H1 (cell line): ENCODE results near the gene MANSC4. TPM values are rescaled to one million over a fixed set of nuclear protein-coding genes. Genes with fewer than 3 reads are reported as not detected.
A peak's percentile ranks its signal among the peaks of the same experiment; 100 is the strongest.

Experiments used
- CTCF ChIA-PET: fragments of 300-600 bp; sonication (Branson Sonifier 250); formaldehyde crosslinking; loops from one replicate; lab custom pipeline; 2021; ENCODE audit not compliant: partially characterized antibody; lab: Charles Lee
- POLR2A ChIA-PET: fragments of 300-600 bp; sonication (Branson Sonifier 250); formaldehyde crosslinking; loops from one replicate; lab custom pipeline; 2021; ENCODE audit warnings: inconsistent platforms; ENCODE audit not compliant: partially characterized antibody; lab: Charles Lee
- DNase-seq, 2 experiments: peaks; one replicate each; pipeline versions ENCODE4 v3.0.0 to v3.0.0-alpha.2; 2010 to 2022; ENCODE audit warnings: low spot score in 2 of 2, low read depth in 1 of 2, mixed read lengths in 1 of 2
- FAIRE-seq: peaks from 2 replicates; lab custom pipeline; 2011; peaks lifted over from hg19 to GRCh38; lab: Jason Lieb, UNC
- H2AFZ ChIP-seq: 2 replicates; pipeline ENCODE4 v1.8.1; 2012; ENCODE audit warnings: low read length, inconsistent platforms
- H2AK5ac ChIP-seq: 2 replicates; pipeline ENCODE4 v1.6.1; 2013; ENCODE audit warnings: low read depth, low read length
- H2BK120ac ChIP-seq: replicated peaks from 2 replicates; pipeline ENCODE3; 2013; ENCODE audit warnings: low read depth, low read length, inconsistent platforms
- H2BK12ac ChIP-seq: 2 replicates; pipeline ENCODE4 v1.6.1; 2013; ENCODE audit warnings: low read depth, low read length
- H2BK15ac ChIP-seq: 2 replicates; pipeline ENCODE4 v1.6.1; 2013; ENCODE audit warnings: low read length
- H2BK20ac ChIP-seq: 2 replicates; pipeline ENCODE4 v1.6.1; 2013; ENCODE audit warnings: low read length
- H2BK5ac ChIP-seq: 2 replicates; pipeline ENCODE4 v1.6.1; 2013; ENCODE audit warnings: low read depth, low read length
- H3K14ac ChIP-seq: 2 replicates; pipeline ENCODE4 v1.6.1; 2013; ENCODE audit warnings: inconsistent platforms; ENCODE audit not compliant: insufficient read length
- H3K18ac ChIP-seq: 2 replicates; pipeline ENCODE4 v1.6.1; 2013; ENCODE audit warnings: low read length; ENCODE audit errors: extremely low read depth
- H3K23ac ChIP-seq: 2 replicates; pipeline ENCODE4 v1.6.1; 2013; ENCODE audit warnings: inconsistent platforms; ENCODE audit not compliant: insufficient read length
- H3K23me2 ChIP-seq: 2 replicates; pipeline ENCODE4 v1.6.1; 2013; ENCODE audit warnings: low read depth, low read length
- H3K27ac ChIP-seq: 2 replicates; pipeline ENCODE4 v1.6.1; 2011; ENCODE audit warnings: low read depth, low read length, inconsistent platforms
- H3K27me3 ChIP-seq, 4 experiments: replicated peaks in 1 of 4; 1 replicate in 1 of 4; 2 replicates in 3 of 4; pipeline versions ENCODE4 v1.6.1 to v1.8.1; 2011 to 2013; ENCODE audit warnings: low read length in 3 of 4, mild to moderate bottlenecking in 3 of 4, inconsistent platforms in 2 of 4, mixed read lengths in 2 of 4, moderate library complexity in 1 of 4; ENCODE audit not compliant: control insufficient read depth in 3 of 4, insufficient read depth in 3 of 4; ENCODE audit errors: extremely low read depth in 1 of 4
- H3K36me3 ChIP-seq, 4 experiments: 2 replicates each; pipeline versions ENCODE4 v1.6.1 to v1.8.1; 2011 to 2013; ENCODE audit warnings: mild to moderate bottlenecking in 4 of 4, low read length in 3 of 4, moderate library complexity in 2 of 4, control low read depth in 1 of 4, inconsistent platforms in 1 of 4; ENCODE audit not compliant: insufficient read depth in 4 of 4, control insufficient read depth in 2 of 4
- H3K4ac ChIP-seq: replicated peaks from 2 replicates; pipeline ENCODE3; 2013; ENCODE audit warnings: low read length, low read depth, mixed read lengths, inconsistent platforms; ENCODE audit not compliant: insufficient read length
- H3K4me1 ChIP-seq, 4 experiments: replicated peaks in 1 of 4; 1 replicate in 1 of 4; 2 replicates in 3 of 4; pipeline versions ENCODE4 v1.6.1 to v1.8.1; 2011 to 2013; ENCODE audit warnings: low read length in 3 of 4, inconsistent platforms in 2 of 4, mixed read lengths in 1 of 4; ENCODE audit not compliant: insufficient read depth in 4 of 4, control insufficient read depth in 3 of 4
- H3K4me2 ChIP-seq, 2 experiments: 2 replicates each; pipeline versions ENCODE4 v1.6.1 to v1.8.1; 2011 to 2013; ENCODE audit warnings: low read depth in 2 of 2, low read length in 2 of 2, control low read depth in 1 of 2, inconsistent platforms in 1 of 2, mild to moderate bottlenecking in 1 of 2; ENCODE audit not compliant: insufficient read depth in 1 of 2
- H3K4me3 ChIP-seq, 4 experiments: fragments of 200-600, 300-600 bp in 1 of 4; sonication (generic), shearing (Covaris generic), sonication (Bioruptor Twin) in 1 of 4; 2 replicates each; pipeline versions ENCODE4 v1.5.1 to v1.8.1; 2011 to 2016; ENCODE audit warnings: low read length in 4 of 4, low read depth in 3 of 4, control low read depth in 2 of 4, inconsistent platforms in 2 of 4, mild to moderate bottlenecking in 2 of 4, mixed read lengths in 1 of 4, moderate library complexity in 1 of 4; ENCODE audit not compliant: insufficient read depth in 2 of 4; ENCODE audit errors: extremely low read depth in 1 of 4
- H3K56ac ChIP-seq: replicated peaks from 2 replicates; pipeline ENCODE3; 2013; ENCODE audit warnings: low read depth, mild to moderate bottlenecking, mixed read lengths, low read length, inconsistent platforms; ENCODE audit not compliant: insufficient read length
- H3K79me1 ChIP-seq: 2 replicates; pipeline ENCODE4 v1.6.1; 2013; ENCODE audit warnings: low read depth, low read length, control low read depth
- H3K79me2 ChIP-seq, 2 experiments: 2 replicates each; pipeline versions ENCODE4 v1.6.1 to v1.8.1; 2012 to 2013; ENCODE audit warnings: low read length in 2 of 2, mild to moderate bottlenecking in 2 of 2, inconsistent platforms in 1 of 2; ENCODE audit not compliant: insufficient read depth in 2 of 2, control insufficient read depth in 1 of 2
- H3K9ac ChIP-seq, 4 experiments: replicated peaks in 1 of 4; 1 replicate in 1 of 4; 2 replicates in 3 of 4; pipeline versions ENCODE4 v1.6.1 to v1.8.1; 2011 to 2013; ENCODE audit warnings: low read depth in 3 of 4, low read length in 3 of 4, control low read depth in 2 of 4, mild to moderate bottlenecking in 2 of 4, moderate library complexity in 2 of 4, inconsistent platforms in 1 of 4; ENCODE audit errors: extremely low read depth in 1 of 4
- H3K9me3 ChIP-seq, 2 experiments: 2 replicates each; pipeline versions ENCODE4 v1.6.1 to v1.8.1; 2012 to 2013; ENCODE audit warnings: mild to moderate bottlenecking in 2 of 2, moderate library complexity in 2 of 2, control low read depth in 1 of 2, inconsistent platforms in 1 of 2, low read depth in 1 of 2, low read length in 1 of 2, mixed read lengths in 1 of 2; ENCODE audit not compliant: insufficient read depth in 2 of 2
- H4K20me1 ChIP-seq, 2 experiments: replicated peaks in 1 of 2; 2 replicates each; pipeline versions ENCODE3 to v1.8.1; 2011 to 2013; ENCODE audit warnings: inconsistent platforms in 2 of 2, low read length in 2 of 2, mild to moderate bottlenecking in 1 of 2; ENCODE audit not compliant: insufficient read depth in 2 of 2, control insufficient read depth in 1 of 2
- H4K5ac ChIP-seq: 2 replicates; pipeline ENCODE4 v1.6.1; 2013; ENCODE audit warnings: low read length, low read depth, mixed read lengths, inconsistent platforms; ENCODE audit not compliant: insufficient read length
- H4K8ac ChIP-seq: 2 replicates; pipeline ENCODE4 v1.8.0; 2013; ENCODE audit warnings: mild to moderate bottlenecking, moderate library complexity, low read length, inconsistent platforms; ENCODE audit not compliant: insufficient read depth; ENCODE audit errors: extremely low read depth
- H4K91ac ChIP-seq: replicated peaks from 2 replicates; pipeline ENCODE3; 2013; ENCODE audit warnings: low read length, mixed read lengths, inconsistent platforms; ENCODE audit not compliant: insufficient read length
- CHD2 ChIP-seq: IDR thresholded peaks from 2 replicates; pipeline ENCODE4 v1.6.1; 2012; ENCODE audit warnings: low read length, improper control_type of control experiment
- CREB1 ChIP-seq: IDR thresholded peaks from 2 replicates; pipeline ENCODE4 v1.6.1; 2012; ENCODE audit warnings: inconsistent platforms
- RAD21 ChIP-seq, 2 experiments: IDR thresholded peaks in 1 of 2; conservative IDR thresholded peaks in 1 of 2; 2 replicates each; pipeline ENCODE4 v1.6.1; 2011; ENCODE audit warnings: low read depth in 2 of 2, low read length in 2 of 2, improper control_type of control experiment in 1 of 2, inconsistent platforms in 1 of 2, mild to moderate bottlenecking in 1 of 2, moderate library complexity in 1 of 2
- TEAD4 ChIP-seq: IDR thresholded peaks from 2 replicates; pipeline ENCODE4 v1.6.1; 2012; ENCODE audit warnings: low read depth, low read length, inconsistent platforms, mixed read lengths
- WGBS, 2 experiments: shearing (Covaris generic) in 1 of 2; methylation state at CpG; one replicate each; pipeline versions ENCODE4 v1.1.6 to v1.1.7; 2013 to 2015; ENCODE audit warnings: low lambda C conversion rate in 2 of 2, mixed read lengths in 2 of 2, inconsistent platforms in 1 of 2, low coverage in 1 of 2, missing lambda C conversion rate in 1 of 2; ENCODE audit not compliant: insufficient replicate concordance in 2 of 2, insufficient coverage in 1 of 2, insufficient read length in 1 of 2; ENCODE audit errors: extremely low coverage in 1 of 2, missing lambda C conversion rate in 1 of 2; 5-methylcytosine and 5-hydroxymethylcytosine counted together
- polyA plus RNA-seq, 7 experiments: library from polyadenylated mRNA; depleted of rRNA in 3 of 7; stranded (reverse) in 5 of 7; unstranded in 2 of 7; fragments of >200 nt in 5 of 7; fragments of 200-250 nt in 2 of 7; gene quantifications; 1 replicate in 5 of 7; 2 replicates in 1 of 7; 4 replicates in 1 of 7; pipeline versions ENCODE4 v1.2.1 to v1.2.3, GENCODE V29; 2011 to 2013; ENCODE audit warnings: missing spikeins in 2 of 7, mixed read lengths in 2 of 7
- total RNA-seq: library from RNA; stranded (reverse); fragmentation: NEBNext Ultra II Directional; extraction: Animal tissue kit (Norgen Biotek cat#: 25700); gene quantifications from 2 replicates; pipeline ENCODE4 v1.2.1, GENCODE V29; 2021
- TF ChIP-seq, protein P1 (sequence below), 3 experiments: IDR thresholded peaks; 1 replicate in 2 of 3; 2 replicates in 1 of 3; pipeline versions ENCODE4 v1.5.1 to v1.6.1; 2011; ENCODE audit warnings: low read length in 3 of 3, mild to moderate bottlenecking in 3 of 3, inconsistent platforms in 2 of 3, low read depth in 1 of 3, moderate library complexity in 1 of 3; ENCODE audit not compliant: insufficient read depth in 1 of 3; ENCODE audit errors: control extremely low read depth in 1 of 3
- TF ChIP-seq, protein P2 (sequence below): IDR thresholded peaks from 2 replicates; pipeline ENCODE4 v1.6.1; 2011; ENCODE audit warnings: low read length, improper control_type of control experiment

Gene MANSC4
- total and polyA plus RNA-seq, 2 of the 8 experiments (the other 6 are each of a cell fraction or from before 2014, with no cell fraction given) = not detected

- no peak overlapping the region for H3K9ac ChIP-seq
- H3K36me3 ChIP-seq = no peaks in the 10 kb centered on the region
- H3K79me2 ChIP-seq = no peaks in the 10 kb centered on the region
- H2AK5ac ChIP-seq = no peak overlapping the region
- no peak overlapping the region for H3K56ac ChIP-seq
- no peak overlapping the region for H3K4ac ChIP-seq
- no peaks in the 10 kb centered on the region for H3K79me1 ChIP-seq
- H3K4me3 ChIP-seq = no peak overlapping the region
- H2BK12ac ChIP-seq = no peak overlapping the region
- no peak for FAIRE-seq
- no peak for DNase-seq
- H3K14ac ChIP-seq = no peak overlapping the region
- no peak overlapping the region for H2BK15ac ChIP-seq
- H3K23me2 ChIP-seq = no peaks in the 10 kb centered on the region
- H3K9me3 ChIP-seq = no peaks in the 10 kb centered on the region
- H3K4me2 ChIP-seq = no peak overlapping the region
- H2BK20ac ChIP-seq = no peak overlapping the region
- no peaks in the 10 kb centered on the region for H3K4me1 ChIP-seq
- no peak overlapping the region for H2AFZ ChIP-seq
- H3K27ac ChIP-seq = no peak overlapping the region
- H2BK120ac ChIP-seq = no peak overlapping the region
- 57% methylated on average over 8 of the region's 8 CpGs; no CpG with 5 or more reads in 1 of the 2 experiments for WGBS, 2 experiments
- no peaks in the 10 kb centered on the region for H4K20me1 ChIP-seq
- ChIA-PET CTCF (interaction anchor here (0.6 to 2.2 kb wide), 13 partner anchors 8 to 478 kb away, joined by 3 to 10 read pairs (median 4); no protein-coding TSS in a partner anchor), POLR2A (interaction anchor here (0.6 to 1.0 kb wide), 2 partner anchors 12 to 97 kb away, joined by 3 to 5 read pairs; no protein-coding TSS in a partner anchor)
- H4K8ac ChIP-seq = no peak overlapping the region
- no peak overlapping the region for H4K5ac ChIP-seq
- H3K27me3 ChIP-seq = no peaks in the 10 kb centered on the region
- no peak overlapping the region for H4K91ac ChIP-seq
- H3K18ac ChIP-seq = no peak overlapping the region
- H2BK5ac ChIP-seq = no peak overlapping the region
- TF ChIP-seq TEAD4 (no peak), RAD21 (IDR thresholded peaks at IDR 0.05 in 1 of 2, conservative IDR thresholded peaks at IDR 0.05 in 1 of 2; ENCODE audit: low read depth in 2 of 2, low read length in 2 of 2) (peak; percentile 20 to 42; a peak in 3 of 4 replicates), CREB1 (no peak), CHD2 (no peak)
- TF ChIP-seq, protein P1, sequence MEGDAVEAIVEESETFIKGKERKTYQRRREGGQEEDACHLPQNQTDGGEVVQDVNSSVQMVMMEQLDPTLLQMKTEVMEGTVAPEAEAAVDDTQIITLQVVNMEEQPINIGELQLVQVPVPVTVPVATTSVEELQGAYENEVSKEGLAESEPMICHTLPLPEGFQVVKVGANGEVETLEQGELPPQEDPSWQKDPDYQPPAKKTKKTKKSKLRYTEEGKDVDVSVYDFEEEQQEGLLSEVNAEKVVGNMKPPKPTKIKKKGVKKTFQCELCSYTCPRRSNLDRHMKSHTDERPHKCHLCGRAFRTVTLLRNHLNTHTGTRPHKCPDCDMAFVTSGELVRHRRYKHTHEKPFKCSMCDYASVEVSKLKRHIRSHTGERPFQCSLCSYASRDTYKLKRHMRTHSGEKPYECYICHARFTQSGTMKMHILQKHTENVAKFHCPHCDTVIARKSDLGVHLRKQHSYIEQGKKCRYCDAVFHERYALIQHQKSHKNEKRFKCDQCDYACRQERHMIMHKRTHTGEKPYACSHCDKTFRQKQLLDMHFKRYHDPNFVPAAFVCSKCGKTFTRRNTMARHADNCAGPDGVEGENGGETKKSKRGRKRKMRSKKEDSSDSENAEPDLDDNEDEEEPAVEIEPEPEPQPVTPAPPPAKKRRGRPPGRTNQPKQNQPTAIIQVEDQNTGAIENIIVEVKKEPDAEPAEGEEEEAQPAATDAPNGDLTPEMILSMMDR (IDR thresholded peaks at IDR 0.05; ENCODE audit: control extremely low read depth in 1 of 3, insufficient read depth in 1 of 3, low read depth in 1 of 3, low read length in 3 of 3) = peak in 2 of 3 experiments; percentile 14 to 16; a peak in 2 of 4 replicates
- TF ChIP-seq, protein P2, sequence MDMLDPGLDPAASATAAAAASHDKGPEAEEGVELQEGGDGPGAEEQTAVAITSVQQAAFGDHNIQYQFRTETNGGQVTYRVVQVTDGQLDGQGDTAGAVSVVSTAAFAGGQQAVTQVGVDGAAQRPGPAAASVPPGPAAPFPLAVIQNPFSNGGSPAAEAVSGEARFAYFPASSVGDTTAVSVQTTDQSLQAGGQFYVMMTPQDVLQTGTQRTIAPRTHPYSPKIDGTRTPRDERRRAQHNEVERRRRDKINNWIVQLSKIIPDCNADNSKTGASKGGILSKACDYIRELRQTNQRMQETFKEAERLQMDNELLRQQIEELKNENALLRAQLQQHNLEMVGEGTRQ = no peak
- no peak overlapping the region for H3K23ac ChIP-seq
Observed at GRCh38 chr12:27807063-27807703, 27.1 kb upstream of the MANSC4 start.
